GM18505 (cell line): ENCODE data around the gene YLPM1.
A peak's percentile ranks its signal among the peaks of the same experiment; 100 is the strongest.

Experiments
- ATAC-seq: cut with Tn5 transposase; IDR thresholded peaks from one replicate; pipeline ENCODE4 v1.9.1; 2021; ENCODE audit not compliant: unreplicated experiment
- POLR2A ChIP-seq: IDR thresholded peaks from 4 replicates; pipeline ENCODE4 v1.6.1; 2011; ENCODE audit warnings: borderline replicate concordance; ENCODE audit not compliant: insufficient read depth, insufficient read length; ENCODE audit errors: extremely low read depth

Gene YLPM1

DNA sequence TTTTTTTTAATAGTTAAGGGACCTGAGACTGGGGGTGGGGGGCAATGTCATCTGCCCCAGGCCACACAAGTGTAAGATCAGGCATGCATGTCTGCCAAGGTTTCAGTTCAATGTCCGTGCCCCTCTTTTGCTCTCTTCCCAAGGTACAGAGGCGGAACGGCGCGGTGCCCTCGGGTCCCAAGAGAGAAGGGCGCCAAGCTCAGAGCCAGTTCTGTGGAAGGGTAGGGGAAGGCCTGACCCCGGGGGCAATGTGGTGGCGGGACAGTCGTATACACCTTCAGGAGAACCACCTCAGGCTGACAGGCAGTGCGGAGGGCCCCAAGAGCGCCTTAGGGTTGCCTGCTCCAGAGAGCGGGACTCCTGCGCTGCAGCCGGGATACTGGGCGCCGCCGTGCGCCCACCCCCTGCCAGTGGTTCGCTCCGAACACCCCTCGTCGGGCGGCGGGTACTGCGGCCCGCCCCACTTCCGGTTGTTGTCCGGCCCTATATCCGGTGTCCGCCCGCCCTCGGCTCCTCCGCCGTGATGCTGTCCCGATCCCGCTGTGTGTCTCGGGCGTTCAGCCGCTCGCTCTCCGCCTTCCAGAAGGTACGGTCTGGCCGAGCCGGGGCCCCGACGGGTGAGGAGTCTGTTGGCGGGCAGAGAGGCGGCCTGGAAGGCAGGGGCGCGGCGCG lies 118.5 kb downstream of the YLPM1 start, which contains the start of gene DLST:
TSS of gene DLST (plus strand) at position 486 of the 672 bp plus-strand sequence. CDS start at position 524, 38 bp downstream.
- ATAC-seq: peak; percentile 91
- TF ChIP-seq POLR2A: peak; percentile 93

DNA sequence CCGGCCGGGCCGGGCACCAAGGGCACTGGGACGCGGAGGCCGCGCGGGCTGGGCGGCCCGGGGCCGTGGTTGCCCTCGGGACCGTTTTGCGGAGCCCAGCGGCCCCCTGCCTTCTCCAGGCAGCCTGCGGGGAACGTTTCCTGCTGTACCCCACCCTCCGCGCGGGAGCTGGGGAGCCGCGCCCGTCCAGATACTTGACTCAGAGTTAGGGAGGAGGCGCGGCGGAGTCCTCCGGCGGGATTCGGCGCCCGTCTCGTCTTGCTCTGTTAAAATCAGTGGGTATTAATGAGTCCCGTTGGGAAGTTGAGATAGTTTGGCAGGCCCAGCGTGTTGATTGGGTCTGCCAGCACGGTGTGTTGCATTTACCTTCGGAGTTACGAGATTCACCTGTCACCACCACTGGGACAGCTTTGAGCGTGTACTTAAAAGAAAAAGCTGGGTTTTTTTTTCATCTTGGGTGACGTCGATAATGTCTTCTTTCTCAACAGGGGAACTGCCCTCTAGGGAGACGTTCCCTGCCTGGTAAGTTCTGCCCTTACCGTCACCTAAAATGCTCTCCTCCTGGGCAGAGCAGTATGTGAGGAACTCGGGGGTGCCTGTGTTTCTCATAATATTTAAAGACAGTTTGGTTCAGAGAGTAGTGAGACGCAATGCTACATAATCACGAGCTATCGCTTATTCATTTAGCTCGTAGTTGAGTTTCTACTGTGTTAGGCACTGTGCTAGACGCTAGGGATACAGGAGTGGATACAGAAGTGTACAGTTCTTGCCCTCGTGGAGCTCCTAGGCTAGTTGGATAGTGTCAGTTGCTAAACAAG lies 119.2 kb downstream of the YLPM1 start:
- peak; percentile 46 for ATAC-seq
- TF ChIP-seq POLR2A: no peak
